Mesenteric fat pad (tissue), 1 donor: Measurements from ENCODE around the gene CCDC122. TPM values are rescaled to one million over a fixed set of nuclear protein-coding genes. Genes with fewer than 3 reads are reported as not detected.

Experiments
- DNase-seq: peaks from one replicate; pipeline ENCODE4 v3.0.0-alpha.2; 2020; ENCODE audit warnings: low spot score
- long read RNA-seq: library from polyadenylated mRNA; unstranded; transcript quantifications from one replicate; pipeline ENCODE4 v2.0.0, GENCODE V29; 2020
- total RNA-seq: library from RNA; stranded (reverse); fragmentation: NEBNext Ultra II Directional; extraction: Animal tissue kit (Norgen Biotek cat#: 25700); gene quantifications from one replicate; pipeline ENCODE4 v1.2.1, GENCODE V29; 2021
- donor health status: DM: yes; HTN: yes; CAD: no.

CCDC122 gene
- total RNA-seq = 2.4 TPM
- long read RNA-seq, partial matches to known transcripts = 0 of 3 reads
- long read RNA-seq, other reads (novel, unspliced or antisense) = 3 of 3 reads

GRCh38 chr13:43878892-43879754, at the start of gene CCDC122:
Gene CCDC122 (minus strand): TSS chr13:43879740. CDS start chr13:43869376, 10,364 bp downstream.
- peak; percentile 96 for DNase-seq

DNA sequence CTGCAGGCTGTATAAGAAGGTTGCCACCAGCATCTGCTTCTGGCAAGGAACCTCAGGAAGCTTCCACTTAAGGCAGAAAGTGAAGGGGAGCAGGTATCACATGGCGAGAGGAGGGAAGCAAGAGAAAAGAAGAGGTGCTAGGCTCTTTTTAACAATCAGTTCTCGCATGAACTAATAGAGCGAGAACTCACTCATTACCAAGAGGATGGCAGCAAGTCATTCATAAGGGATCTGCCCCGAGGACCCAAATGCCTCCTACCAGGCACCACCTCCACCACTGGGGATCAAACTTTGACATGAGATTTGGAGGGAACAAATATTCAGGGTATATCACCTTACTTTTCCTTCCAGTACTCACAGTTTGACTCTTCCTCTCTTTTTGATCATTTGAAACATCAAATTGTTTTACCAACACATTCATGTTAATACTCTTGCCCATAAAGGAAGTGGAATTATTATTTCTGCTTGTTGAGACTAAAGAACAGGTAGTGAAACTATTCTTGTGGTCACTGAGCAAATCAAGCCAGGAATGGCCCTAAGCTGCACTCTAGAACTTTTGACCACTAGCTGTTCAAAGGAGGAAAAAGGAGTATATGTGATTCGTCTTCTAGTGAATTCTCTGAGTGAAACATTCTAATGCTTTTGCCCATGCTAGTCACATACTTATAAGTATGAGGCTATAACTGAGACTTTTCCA, 45.2 kb upstream of the CCDC122 start:
- DNase-seq = no peak

DNA sequence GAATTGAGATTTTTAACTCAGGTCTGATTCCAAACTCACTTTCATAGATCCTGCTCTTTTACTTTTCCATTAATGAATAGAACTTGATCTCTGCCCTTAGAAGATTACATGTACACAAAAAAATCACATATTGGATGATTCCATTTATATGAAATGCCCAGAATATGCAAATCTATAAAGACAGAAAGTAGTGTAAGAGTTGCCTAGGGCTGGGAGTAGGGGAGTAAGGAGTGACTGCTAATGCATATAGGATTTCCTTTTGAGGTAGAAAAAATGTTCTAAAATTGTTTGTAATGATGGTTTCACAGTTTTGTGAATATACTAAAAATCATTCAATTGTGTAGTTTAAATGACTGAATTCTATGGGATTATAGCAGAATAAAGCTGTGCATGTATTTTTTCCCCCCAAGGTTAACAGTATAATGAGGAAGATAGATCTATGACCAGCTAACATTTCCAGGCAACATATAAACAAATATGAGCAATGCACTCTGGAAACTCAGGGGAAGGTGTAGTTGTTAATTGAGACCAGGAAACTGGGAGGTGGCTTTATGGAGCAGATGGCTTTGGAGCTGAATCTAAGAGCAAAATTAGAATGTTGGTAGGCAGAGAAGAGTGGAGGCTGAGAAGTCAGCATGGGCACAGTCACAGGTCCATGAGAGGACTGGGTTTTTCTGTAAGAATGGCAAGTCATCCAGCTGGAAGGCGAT, 41.6 kb upstream of the CCDC122 start:
- no peak for DNase-seq

GRCh38 chr13:43918636-43919035, 39.1 kb upstream of the CCDC122 start:
- DNase-seq = no peak

- no peak for DNase-seq
These were observed 37.3 kb upstream of the CCDC122 start for GRCh38 chr13:43916828-43917227.

- DNase-seq = no peak
These were observed 35.9 kb upstream of the CCDC122 start for GRCh38 chr13:43915451-43915850.

- no peak for DNase-seq
These were observed 32.3 kb upstream of the CCDC122 start for GRCh38 chr13:43911871-43912270.

GRCh38 chr13:43911278-43911677, 31.7 kb upstream of the CCDC122 start:
- DNase-seq = no peak

GRCh38 chr13:43910856-43911255, 31.3 kb upstream of the CCDC122 start:
- no peak for DNase-seq

DNA sequence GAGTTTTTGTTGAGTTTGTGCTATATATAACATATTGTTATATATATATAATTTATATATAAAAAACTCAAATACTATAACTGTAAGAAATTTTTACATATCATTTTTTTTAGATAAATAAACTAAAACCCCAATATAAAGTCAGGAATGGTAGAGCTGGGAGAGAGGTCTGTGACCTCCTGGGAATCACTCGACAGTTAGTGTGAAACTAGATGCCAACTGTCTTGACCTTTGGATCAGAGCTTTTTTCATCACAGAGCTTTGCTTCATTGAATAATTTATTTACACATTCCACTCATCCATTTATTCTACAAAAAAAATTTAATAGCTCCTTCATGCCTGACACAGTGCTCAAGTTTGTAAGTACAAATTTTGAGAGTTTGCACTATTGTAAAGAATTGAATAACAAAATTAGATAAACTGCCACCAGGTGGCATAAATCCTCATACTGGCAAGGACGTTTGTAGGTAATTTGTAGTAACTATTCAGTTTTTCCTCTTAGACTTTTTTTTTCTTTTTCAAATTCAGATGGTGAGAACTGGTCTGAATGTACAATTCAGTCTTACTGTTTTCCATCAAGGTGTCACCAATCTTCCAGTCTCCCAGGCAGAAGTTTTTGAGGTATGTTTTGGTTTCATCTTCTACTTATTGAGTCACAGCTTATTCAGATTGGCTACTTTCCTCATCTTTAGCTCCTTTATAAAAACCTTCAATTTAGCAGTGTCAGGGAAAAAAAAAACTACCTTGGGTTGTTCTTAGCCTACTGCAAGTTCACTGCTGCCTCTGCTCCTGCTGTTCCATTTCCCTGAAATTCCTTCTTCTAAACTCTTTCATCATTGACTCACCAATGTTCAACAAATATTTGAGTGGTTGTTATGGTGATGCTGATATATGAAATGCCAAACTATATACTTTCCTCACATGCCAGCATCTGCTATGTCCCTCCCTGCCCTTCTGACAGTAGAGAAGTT, 28.9 kb upstream of the CCDC122 start:
- no peak for DNase-seq

DNA sequence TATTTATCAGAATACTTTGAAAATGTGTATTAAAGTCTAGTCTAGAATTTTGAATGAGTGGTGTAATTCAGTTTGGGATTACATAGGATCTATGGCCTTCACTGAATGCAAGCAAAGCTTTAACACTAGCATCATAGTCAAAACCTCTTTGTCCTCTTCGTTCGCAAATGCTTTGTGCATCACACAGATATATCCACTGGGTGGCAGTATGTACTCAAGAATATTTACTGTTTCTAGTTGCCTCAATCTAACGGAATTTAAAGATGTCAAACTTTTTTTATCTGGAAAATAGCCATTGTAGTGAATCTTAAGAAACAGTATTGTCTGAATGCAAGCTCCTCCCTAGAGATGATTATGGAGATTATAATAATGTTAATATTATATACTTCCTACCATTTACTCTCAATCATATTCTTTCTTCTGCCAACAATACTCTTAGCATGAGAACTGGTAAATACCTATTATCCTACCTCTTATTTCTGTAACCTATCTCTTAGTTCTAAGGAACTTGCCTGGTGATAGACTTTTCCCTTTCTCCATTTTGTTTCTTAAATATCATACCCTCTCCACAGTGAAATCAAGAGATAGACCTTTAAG, 26.0 kb upstream of the CCDC122 start:
- DNase-seq = no peak

GRCh38 chr13:43895940-43896339, 16.4 kb upstream of the CCDC122 start:
- DNase-seq = no peak

DNA sequence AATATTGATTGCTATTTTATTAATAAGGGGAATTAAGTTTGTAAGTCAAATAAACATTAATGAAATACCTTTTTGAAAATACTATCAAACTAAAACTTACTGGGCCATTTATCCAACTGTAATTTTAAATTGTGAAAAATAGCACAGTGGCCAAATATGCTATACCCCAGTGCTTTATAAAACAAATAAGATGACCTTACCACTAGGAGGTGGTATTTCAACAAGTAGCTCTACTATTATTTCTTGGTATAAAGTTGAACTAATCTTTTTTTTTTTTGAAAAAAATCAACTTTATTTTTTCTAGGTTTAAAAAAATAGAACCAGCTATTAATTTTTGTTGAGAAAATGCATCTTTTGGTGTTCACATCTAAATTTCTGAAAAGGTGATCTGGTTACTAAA, 14.9 kb upstream of the CCDC122 start:
- no peak for DNase-seq

- DNase-seq = no peak
These were observed 4.7 kb upstream of the CCDC122 start for GRCh38 chr13:43884222-43884621.

GRCh38 chr13:43883631-43884030, 4.1 kb upstream of the CCDC122 start:
- DNase-seq = no peak

- DNase-seq = no peak
These were observed 2.0 kb upstream of the CCDC122 start for GRCh38 chr13:43881580-43881979.

GRCh38 chr13:43880926-43881325, 1.4 kb upstream of the CCDC122 start:
- no peak for DNase-seq

DNA sequence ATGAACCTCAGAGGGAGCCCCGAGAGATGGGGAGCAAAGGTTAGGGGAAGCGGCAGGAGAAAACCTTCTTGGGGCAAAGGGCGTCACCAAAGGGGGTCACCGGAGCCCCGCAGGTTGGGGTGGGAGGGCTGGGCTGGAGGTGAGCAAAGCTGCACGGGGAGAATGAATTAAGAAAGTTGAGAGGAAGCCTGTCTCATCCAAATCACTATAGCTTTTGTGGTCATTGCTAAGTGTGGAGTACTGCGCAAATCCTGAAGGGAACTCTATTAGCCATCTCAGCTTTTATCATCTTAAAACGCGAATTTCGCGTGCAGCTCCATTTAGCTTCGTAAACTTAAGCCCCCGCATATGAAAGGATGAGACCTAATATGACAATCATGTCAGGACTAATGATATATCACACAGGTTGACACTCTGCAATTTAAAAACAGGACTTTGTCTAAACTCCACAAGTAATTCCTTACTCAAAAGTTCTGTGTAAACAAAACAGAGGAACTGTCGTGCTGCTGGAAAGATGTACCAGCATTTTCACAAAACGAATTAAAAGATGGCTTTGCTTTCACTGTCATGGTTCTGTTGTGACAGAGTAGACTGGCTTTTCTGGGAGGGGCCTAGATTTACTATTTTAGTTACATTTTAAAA, 795 bp upstream of the CCDC122 start:
- DNase-seq = no peak

DNA sequence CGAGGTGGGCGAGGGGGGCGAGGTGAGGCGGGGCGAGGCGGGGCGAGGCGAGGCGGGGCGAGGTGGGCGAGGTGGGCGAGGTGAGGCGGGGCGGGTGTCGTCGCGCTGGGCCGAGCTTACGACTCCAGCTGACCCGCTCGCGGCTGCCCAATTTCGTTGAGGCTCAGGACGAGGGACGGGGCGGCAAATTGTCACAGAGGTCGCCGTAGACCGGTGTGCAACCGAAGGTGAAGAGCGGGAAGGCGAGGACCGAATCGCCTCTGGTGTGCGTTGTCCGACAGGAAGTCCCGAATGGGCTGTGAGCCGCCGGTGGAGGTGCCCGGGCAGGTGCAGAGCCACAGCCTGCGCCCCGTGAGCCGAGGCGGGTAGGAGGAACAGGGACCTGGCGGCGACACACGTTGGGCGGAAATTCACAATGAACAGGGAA, 228 bp upstream of the CCDC122 start, which contains the start of gene LACC1:
TSS of gene LACC1 (plus strand) at position 150 of the 427 bp plus-strand sequence. CDS start 1,082 bp downstream, outside the sequence.
- DNase-seq = no peak
